AG04449 (cell line): ENCODE measurements around the gene DNM2.

Experiments
- CTCF ChIA-PET: fragments of 350-600 bp; formaldehyde crosslinking; extraction: SDS; loops from one replicate; lab custom pipeline; 2021; ENCODE audit warnings: antibody characterized with exemption; lab: Yijun Ruan, JAX
- POLR2A ChIA-PET: fragments of 400-600, 350-600 bp; formaldehyde crosslinking; extraction: SDS; loops from one replicate; lab custom pipeline; 2020; ENCODE audit warnings: antibody characterized with exemption, inconsistent platforms; lab: Yijun Ruan, JAX
- DNase-seq: peaks from one replicate; pipeline ENCODE4 v3.0.0-alpha.2; 2010; ENCODE audit warnings: low read depth, low spot score
- H3K4me3 ChIP-seq: 2 replicates; pipeline ENCODE4 v1.5.1; 2011; ENCODE audit warnings: low read depth, mild to moderate bottlenecking, control low read depth, low read length
- TF ChIP-seq, protein P1 (sequence below): IDR thresholded peaks from one replicate; pipeline ENCODE4 v1.5.1; 2011; ENCODE audit warnings: mild to moderate bottlenecking, moderate library complexity, low read length, control low read depth, inconsistent platforms; ENCODE audit not compliant: insufficient read depth; ENCODE audit errors: missing control alignments

The DNM2 gene

GRCh38 chr19:10749435-10750384, 31.8 kb downstream of the DNM2 start:
- DNase-seq = no peak
- POLR2A ChIA-PET = no interaction called here
- no peak overlapping the region for H3K4me3 ChIP-seq
- TF ChIP-seq, protein P1, sequence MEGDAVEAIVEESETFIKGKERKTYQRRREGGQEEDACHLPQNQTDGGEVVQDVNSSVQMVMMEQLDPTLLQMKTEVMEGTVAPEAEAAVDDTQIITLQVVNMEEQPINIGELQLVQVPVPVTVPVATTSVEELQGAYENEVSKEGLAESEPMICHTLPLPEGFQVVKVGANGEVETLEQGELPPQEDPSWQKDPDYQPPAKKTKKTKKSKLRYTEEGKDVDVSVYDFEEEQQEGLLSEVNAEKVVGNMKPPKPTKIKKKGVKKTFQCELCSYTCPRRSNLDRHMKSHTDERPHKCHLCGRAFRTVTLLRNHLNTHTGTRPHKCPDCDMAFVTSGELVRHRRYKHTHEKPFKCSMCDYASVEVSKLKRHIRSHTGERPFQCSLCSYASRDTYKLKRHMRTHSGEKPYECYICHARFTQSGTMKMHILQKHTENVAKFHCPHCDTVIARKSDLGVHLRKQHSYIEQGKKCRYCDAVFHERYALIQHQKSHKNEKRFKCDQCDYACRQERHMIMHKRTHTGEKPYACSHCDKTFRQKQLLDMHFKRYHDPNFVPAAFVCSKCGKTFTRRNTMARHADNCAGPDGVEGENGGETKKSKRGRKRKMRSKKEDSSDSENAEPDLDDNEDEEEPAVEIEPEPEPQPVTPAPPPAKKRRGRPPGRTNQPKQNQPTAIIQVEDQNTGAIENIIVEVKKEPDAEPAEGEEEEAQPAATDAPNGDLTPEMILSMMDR = no peak
- CTCF ChIA-PET = interaction anchor here (1.0 kb wide), 1 partner anchor 16 kb away, joined by 3 read pairs; no protein-coding TSS in a partner anchor

- no peak for DNase-seq
- TF ChIP-seq, protein P1 = no peak
- ChIA-PET CTCF (interaction anchor here (0.9 to 1.1 kb wide), 2 partner anchors 34 to 113 kb away, joined by 3 read pairs; partner anchors contain the start of gene DNM2), POLR2A (no interaction called here)
- H3K4me3 ChIP-seq = no peak overlapping the region
Observed at GRCh38 chr19:10751109-10751953, 33.5 kb downstream of the DNM2 start.

DNA sequence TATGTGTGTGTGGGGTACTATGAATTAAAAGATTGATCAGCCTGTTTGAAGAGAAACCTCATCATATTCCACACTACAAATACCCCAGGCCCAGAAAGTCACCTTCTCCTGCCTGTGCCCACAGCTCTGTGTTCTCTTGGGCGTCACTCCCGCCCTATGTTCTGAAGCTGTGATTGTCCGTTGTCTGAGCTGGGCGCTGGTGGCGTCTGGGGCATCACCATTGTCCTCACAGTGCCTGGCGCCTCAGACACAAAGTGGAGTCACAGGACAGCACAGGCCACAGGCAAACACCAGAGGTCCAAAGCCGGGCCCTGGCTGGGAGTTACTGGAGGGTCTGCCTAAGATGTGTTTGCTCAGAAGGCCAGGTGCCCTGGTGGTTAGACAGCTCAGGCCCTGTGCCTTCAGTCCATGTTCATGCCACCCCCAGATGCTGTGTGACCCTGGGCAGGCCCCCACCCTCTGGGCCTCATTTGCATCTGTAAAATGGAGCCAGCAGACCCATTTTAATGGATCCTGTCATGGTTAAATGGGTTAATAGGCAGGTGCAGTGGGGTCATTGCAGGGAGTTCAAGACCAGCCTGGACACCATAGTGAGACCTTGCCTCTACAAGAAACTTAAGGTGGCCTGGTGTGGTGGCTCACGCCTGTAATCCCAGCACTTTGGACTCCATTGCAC, 34.5 kb downstream of the DNM2 start:
- POLR2A ChIA-PET = no interaction called here
- DNase-seq = no peak
- TF ChIP-seq, protein P1 = no peak

DNA sequence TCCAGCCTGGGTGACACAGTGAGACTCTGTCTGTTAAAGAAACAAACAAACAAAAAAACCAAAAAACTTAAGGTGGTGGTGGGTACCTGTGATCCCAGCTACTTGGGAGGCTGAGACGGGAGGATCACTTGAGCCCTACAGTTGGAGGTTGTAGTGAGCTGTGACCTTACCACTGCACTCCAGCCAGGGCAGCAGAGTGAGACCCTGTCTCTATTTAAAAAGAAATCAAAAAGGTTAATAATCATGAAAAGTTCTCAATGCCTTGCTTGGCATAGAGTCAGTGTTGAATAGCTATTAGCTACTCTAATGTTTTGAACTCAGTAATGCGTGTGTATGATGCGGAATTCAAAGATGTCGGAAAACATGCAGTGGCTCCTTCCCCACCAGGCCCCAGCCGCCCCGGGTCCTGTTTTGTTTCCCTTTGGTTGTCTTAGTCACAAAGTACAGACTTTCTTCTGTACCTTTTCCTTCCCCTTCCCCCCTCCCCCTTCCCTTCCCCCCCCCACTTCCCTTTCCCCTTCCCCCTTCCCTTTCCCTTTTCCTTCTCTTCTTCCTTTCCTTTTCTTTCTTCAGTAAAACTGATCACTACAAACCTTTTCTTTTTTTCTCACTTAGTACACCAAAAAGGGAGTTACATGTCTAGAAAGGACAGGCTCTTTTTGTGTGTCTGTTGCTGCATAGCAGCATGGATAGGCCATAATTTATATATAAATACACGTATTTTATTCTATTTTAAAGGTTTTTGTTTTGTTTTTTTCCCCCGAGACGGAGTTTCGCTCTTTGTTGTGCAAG, 35.2 kb downstream of the DNM2 start:
- TF ChIP-seq, protein P1 = no peak
- ChIA-PET CTCF (interaction anchor here (0.8 to 1.0 kb wide), 2 partner anchors 36 to 53 kb away, joined by 3 read pairs; no protein-coding TSS in a partner anchor), POLR2A (no interaction called here)
- no peak for DNase-seq
- no peak overlapping the region for H3K4me3 ChIP-seq

More for the DNA sequence above, 34.5 kb downstream of the DNM2 start:
- CTCF ChIA-PET = no interaction called here
- no peak overlapping the region for H3K4me3 ChIP-seq

GRCh38 chr19:10756371-10756770, 38.5 kb downstream of the DNM2 start:
- ChIA-PET POLR2A (no interaction called here), CTCF (no interaction called here)

More at GRCh38 chr19:10756371-10756770, 38.5 kb downstream of the DNM2 start:
- H3K4me3 ChIP-seq = no peak overlapping the region
- DNase-seq = no peak
- TF ChIP-seq, protein P1 = no peak
